ENCODE results near the gene ZNF202. TPM values are rescaled to one million over a fixed set of nuclear protein-coding genes. Genes with fewer than 3 reads are reported as not detected.

Gene ZNF202
- total RNA-seq, 4 donors from 2014 or later = 3.6 to 10.4 (median 6.4) TPM

GRCh38 chr11:123773959-123774358 is 32.5 kb upstream of the ZNF202 start:
- 67 to 70% methylated on average over 1 of the region's 1 CpG for WGBS, 2 donors (ENCODE audit: low coverage in 1 of 2)
- Histone ChIP-seq H3K27ac (no peak overlapping the region), H3K27me3 (peaks cover 8% of the 10 kb centered on the region), H3K4me1 (no peaks in the 10 kb centered on the region), H3K9me3 (no peaks in the 10 kb centered on the region), H3K4me3 (no peak overlapping the region), H3K36me3 (no peaks in the 10 kb centered on the region)
- no peak for ATAC-seq
- TF ChIP-seq POLR2A (IDR thresholded peaks at IDR 0.05) (no peak), POLR2AphosphoS5 (IDR thresholded peaks at IDR 0.05) (no peak), CTCF (IDR thresholded peaks at IDR 0.05) (no peak), EP300 (IDR thresholded peaks at IDR 0.05) (no peak)

GRCh38 chr11:123773026-123773425 is 31.6 kb upstream of the ZNF202 start:
- TF ChIP-seq EP300 (IDR thresholded peaks at IDR 0.05) = no peak
- no peak for TF ChIP-seq CTCF (IDR thresholded peaks at IDR 0.05)
- no peak for TF ChIP-seq POLR2AphosphoS5 (IDR thresholded peaks at IDR 0.05)
- no peak for TF ChIP-seq POLR2A (IDR thresholded peaks at IDR 0.05)
- no peak for ATAC-seq
- Histone ChIP-seq H3K36me3 (no peaks in the 10 kb centered on the region), H3K4me3 (no peak overlapping the region), H3K27me3 (no peaks in the 10 kb centered on the region), H3K9me3 (no peaks in the 10 kb centered on the region), H3K27ac (no peak overlapping the region), H3K4me1 (no peaks in the 10 kb centered on the region)
- WGBS, 2 donors (ENCODE audit: low coverage in 1 of 2) = 63 to 75% methylated on average over 2 of the region's 2 CpGs

- no peak overlapping the region for H3K27ac ChIP-seq
- no peak for ATAC-seq
- 89 to 90% methylated on average over 3 of the region's 3 CpGs for WGBS, 2 donors (ENCODE audit: low coverage in 1 of 2)
These were observed 30.2 kb upstream of the ZNF202 start for GRCh38 chr11:123771664-123772063.

GRCh38 chr11:123770712-123771111 is 29.3 kb upstream of the ZNF202 start:
- TF ChIP-seq CTCF (IDR thresholded peaks at IDR 0.05) (no peak), EP300 (IDR thresholded peaks at IDR 0.05) (no peak), POLR2A (IDR thresholded peaks at IDR 0.05) (no peak), POLR2AphosphoS5 (IDR thresholded peaks at IDR 0.05) (no peak)

More at GRCh38 chr11:123771664-123772063, 30.2 kb upstream of the ZNF202 start:
- Histone ChIP-seq H3K27me3 (no peaks in the 10 kb centered on the region), H3K4me1 (no peaks in the 10 kb centered on the region), H3K36me3 (no peaks in the 10 kb centered on the region), H3K4me3 (no peak overlapping the region), H3K9me3 (no peaks in the 10 kb centered on the region)
- no peak for TF ChIP-seq CTCF (IDR thresholded peaks at IDR 0.05)
- TF ChIP-seq EP300 (IDR thresholded peaks at IDR 0.05) = no peak
- TF ChIP-seq POLR2AphosphoS5 (IDR thresholded peaks at IDR 0.05) = no peak
- TF ChIP-seq POLR2A (IDR thresholded peaks at IDR 0.05) = no peak

GRCh38 chr11:123765601-123766000 is 24.1 kb upstream of the ZNF202 start:
- Histone ChIP-seq H3K4me1 (no peaks in the 10 kb centered on the region), H3K27ac (no peak overlapping the region), H3K27me3 (no peaks in the 10 kb centered on the region), H3K4me3 (no peak overlapping the region), H3K36me3 (no peaks in the 10 kb centered on the region), H3K9me3 (peaks cover 0 to 22% (median 0%) of the 10 kb centered on the region in 3 donors)
- no peak for TF ChIP-seq CTCF (IDR thresholded peaks at IDR 0.05)
- WGBS, 2 donors (ENCODE audit: low coverage in 1 of 2) = 42 to 50% methylated on average over 1 of the region's 1 CpG
- ATAC-seq = no peak

More at GRCh38 chr11:123770712-123771111, 29.3 kb upstream of the ZNF202 start:
- Histone ChIP-seq H3K9me3 (no peaks in the 10 kb centered on the region), H3K27ac (no peak overlapping the region), H3K36me3 (no peaks in the 10 kb centered on the region), H3K4me3 (no peak overlapping the region), H3K27me3 (no peaks in the 10 kb centered on the region), H3K4me1 (no peaks in the 10 kb centered on the region)
- no peak for ATAC-seq

Measured in gastroesophageal sphincter (tissue), 4 donors.